GM18511 (cell line): ENCODE results near the gene ARHGAP5.
A peak's percentile ranks its signal among the peaks of the same experiment; 100 is the strongest.

Experiments
- ATAC-seq: cut with Tn5 transposase; IDR thresholded peaks from one replicate; pipeline ENCODE4 v1.9.1; 2021; ENCODE audit warnings: mild to moderate bottlenecking, moderate library complexity; ENCODE audit not compliant: unreplicated experiment

Gene ARHGAP5

DNA sequence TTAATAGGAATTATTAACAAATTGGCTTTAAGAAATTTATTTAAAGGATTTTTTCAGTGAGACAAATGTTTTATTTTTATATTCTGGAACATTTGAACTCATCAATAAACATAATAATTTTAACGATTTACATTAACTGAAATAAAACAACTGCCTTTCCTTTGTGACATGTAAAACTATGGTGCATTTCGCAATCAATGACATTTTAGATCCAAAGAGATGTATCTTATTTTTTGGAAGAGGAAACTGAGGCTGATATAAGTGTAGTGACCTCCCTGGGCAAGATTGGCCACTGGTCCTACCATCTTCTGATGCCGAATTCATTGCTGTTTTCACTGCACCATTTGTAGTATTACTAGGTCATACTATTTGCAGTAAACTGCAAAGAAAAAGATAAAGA lies 128.4 kb downstream of the ARHGAP5 start:
- ATAC-seq = no peak

DNA sequence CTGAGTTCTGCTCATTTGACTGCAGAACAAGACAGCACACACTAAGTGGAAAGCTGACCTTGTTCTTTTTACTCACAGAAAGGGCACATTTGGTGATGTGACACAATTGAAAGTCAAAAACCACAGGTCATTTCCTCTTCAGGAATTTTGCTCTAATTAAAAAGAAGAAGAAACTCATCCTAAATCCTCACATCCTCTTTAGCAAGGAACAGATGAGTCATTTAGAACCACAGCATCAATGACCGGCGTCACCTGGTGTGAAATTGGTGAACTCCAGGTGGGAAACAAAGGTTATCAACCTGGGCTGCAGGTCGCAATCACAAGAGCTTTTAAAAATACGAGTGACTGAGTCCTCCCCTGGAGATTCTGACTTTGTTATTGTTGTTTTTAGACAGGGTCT lies 128.9 kb downstream of the ARHGAP5 start:
- peak; percentile 30 for ATAC-seq

DNA sequence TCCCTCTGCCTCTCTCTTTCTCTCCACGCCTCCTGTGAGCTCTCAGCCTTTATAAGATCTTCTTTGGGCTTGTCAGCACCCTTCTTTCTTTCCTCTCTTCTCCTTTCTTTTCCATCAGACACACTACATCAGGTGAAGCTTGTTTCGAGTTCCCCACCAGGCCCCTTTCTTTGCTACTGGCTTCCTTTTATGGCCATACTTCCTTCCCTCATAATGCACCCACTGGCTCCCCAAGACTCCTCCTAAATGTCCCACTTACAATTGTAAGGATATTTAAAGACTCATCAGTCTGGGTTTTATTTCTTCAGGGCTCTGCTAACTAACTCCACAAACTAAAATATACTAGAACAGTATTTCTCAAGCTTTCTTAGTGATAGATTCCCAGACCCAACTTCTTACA lies 129.4 kb downstream of the ARHGAP5 start:
- ATAC-seq = no peak

- ATAC-seq = no peak
Observed at GRCh38 chr14:32208490-32208889, 131.4 kb downstream of the ARHGAP5 start.
